Neural cell (in vitro differentiated cells): ENCODE data around the gene ACER2.

Experiments used
- CTCF ChIP-seq: fragments of 450-650 bp; IDR thresholded peaks from 2 replicates; pipeline ENCODE4 v1.5.1; 2014; ENCODE audit warnings: antibody characterized with exemption, mild to moderate bottlenecking, moderate library complexity; ENCODE audit not compliant: poor library complexity, severe bottlenecking
- EZH2 ChIP-seq: fragments of 200-600, 300-800 bp; shearing (Covaris generic), sonication (generic); IDR thresholded peaks from 2 replicates; pipeline ENCODE4 v1.6.1; 2014; ENCODE audit warnings: antibody characterized with exemption, low read length, borderline replicate concordance, mild to moderate bottlenecking; ENCODE audit not compliant: insufficient read depth, poor library complexity, severe bottlenecking
- MXI1 ChIP-seq: fragments of 450-650 bp; conservative IDR thresholded peaks from 2 replicates; pipeline ENCODE4 v1.6.1; 2014; ENCODE audit warnings: antibody characterized with exemption, mild to moderate bottlenecking; ENCODE audit not compliant: poor library complexity, severe bottlenecking

- TF ChIP-seq MXI1 (no peak), EZH2 (no peak), CTCF (no peak)
These were observed 37.6 kb downstream of the ACER2 start for GRCh38 chr9:19446361-19446861.
